HUES6 (cell line): ENCODE data around the gene NTM.

Source experiments
- H3K27ac ChIP-seq: 2 replicates; pipeline ENCODE4 v1.7.0; 2013; ENCODE audit warnings: low read depth, mild to moderate bottlenecking, low read length, inconsistent platforms
- H3K27me3 ChIP-seq: 2 replicates; pipeline ENCODE4 v1.6.1; 2013; ENCODE audit warnings: low read length; ENCODE audit not compliant: control insufficient read depth, insufficient read depth
- H3K36me3 ChIP-seq: 2 replicates; pipeline ENCODE4 v1.6.1; 2013; ENCODE audit warnings: low read length; ENCODE audit not compliant: control insufficient read depth, insufficient read depth
- H3K4me1 ChIP-seq: 2 replicates; pipeline ENCODE4 v1.6.1; 2013; ENCODE audit warnings: low read length; ENCODE audit not compliant: control insufficient read depth, insufficient read depth
- H3K4me3 ChIP-seq: 2 replicates; pipeline ENCODE4 v1.5.1; 2013; ENCODE audit warnings: low read depth, low read length
- H3K9ac ChIP-seq: one replicate; pipeline ENCODE4 v1.6.1; 2013; ENCODE audit warnings: mild to moderate bottlenecking, low read length
- H3K9me3 ChIP-seq: 2 replicates; pipeline ENCODE4 v1.6.1; 2013; ENCODE audit warnings: low read depth, low read length; ENCODE audit not compliant: control insufficient read depth, insufficient read depth

The NTM gene

DNA sequence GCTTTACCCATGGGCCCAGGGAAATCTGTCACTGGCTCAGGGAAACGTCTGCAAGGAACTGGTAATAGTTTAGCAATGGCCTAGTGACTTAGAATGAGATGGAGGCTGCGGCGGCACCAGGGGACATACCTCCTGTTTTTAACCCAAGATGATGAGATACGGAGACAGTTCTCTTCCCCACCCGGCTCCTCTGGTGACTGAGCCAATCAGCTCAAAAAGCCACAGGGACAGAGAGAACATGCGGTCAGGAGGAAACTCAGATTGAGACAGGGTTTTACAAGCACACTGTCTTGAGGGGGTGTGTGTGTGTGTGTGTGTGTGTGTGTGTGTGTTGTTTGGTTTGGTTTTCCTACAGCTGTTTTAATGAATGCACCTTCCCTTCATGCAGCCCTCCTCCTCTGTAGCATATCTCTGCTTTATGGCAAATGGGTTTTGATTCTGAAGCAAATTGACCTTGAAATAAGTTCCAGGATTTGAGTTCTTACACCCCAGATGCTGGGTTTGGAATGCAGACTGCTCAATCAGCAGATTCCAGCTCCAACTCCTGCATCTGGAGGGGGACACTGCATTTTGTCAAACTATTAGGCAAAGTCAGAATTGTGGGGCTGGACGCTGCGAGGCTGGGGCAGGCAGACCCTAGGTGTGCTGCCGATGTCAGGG lies 246.2 kb downstream of the NTM start:
- Histone ChIP-seq H3K4me3 (no peak overlapping the region), H3K27ac (no peak overlapping the region), H3K27me3 (peaks cover 10% of the 10 kb centered on the region), H3K4me1 (peaks cover 2% of the 10 kb centered on the region), H3K36me3 (no peaks in the 10 kb centered on the region), H3K9ac (no peak overlapping the region), H3K9me3 (no peaks in the 10 kb centered on the region)

DNA sequence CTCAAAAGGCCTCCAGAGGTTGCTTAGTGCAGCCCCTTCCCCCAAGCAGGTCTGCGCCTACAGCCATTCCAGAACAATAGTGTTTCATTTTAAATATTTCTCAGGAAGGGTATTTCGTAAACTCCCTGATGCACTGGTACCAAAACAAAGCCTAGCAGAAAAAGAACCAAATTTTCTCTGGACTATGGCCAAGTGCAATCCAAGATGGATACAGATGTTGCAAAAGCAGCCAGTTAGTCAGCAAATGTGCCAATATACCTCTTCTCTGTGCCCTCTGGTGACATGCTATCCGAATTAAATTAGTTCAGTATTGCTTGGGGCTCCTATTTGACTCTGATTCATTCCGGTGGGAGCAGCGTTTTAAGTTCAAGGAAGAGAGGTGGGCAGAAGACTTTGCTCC lies 247.8 kb downstream of the NTM start:
- H3K4me3 ChIP-seq, result no peak overlapping the region
- no peaks in the 10 kb centered on the region; the same call in 1 of the 2 replicates for H3K4me1 ChIP-seq
- no peak overlapping the region for H3K27ac ChIP-seq
- H3K9ac ChIP-seq, result no peak overlapping the region
- peaks cover 7% of the 10 kb centered on the region; the same call in 1 of the 2 replicates for H3K27me3 ChIP-seq
- no peaks in the 10 kb centered on the region for H3K36me3 ChIP-seq
- H3K9me3 ChIP-seq, result no peaks in the 10 kb centered on the region

DNA sequence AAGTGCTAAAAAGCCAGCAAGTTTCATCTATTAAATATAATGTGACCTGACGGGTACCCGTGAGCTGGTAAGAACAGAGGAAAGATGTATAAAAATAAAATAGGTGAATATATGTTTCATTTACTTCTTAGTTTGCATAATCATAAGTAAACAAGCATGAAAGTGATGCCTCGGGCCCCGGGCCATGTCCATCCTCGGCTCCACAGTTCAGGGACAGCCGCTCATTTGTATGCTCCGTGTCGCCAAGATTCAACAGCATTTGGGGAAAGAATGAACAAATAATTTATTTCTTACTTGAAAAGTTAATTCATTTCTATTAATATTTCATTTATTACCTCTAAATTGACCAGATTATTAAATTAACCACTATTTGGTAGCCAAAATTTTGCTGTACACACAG lies 251.8 kb downstream of the NTM start:
- Histone ChIP-seq H3K27me3 (no peaks in the 10 kb centered on the region), H3K9me3 (no peaks in the 10 kb centered on the region), H3K27ac (no peak overlapping the region), H3K4me3 (no peak overlapping the region), H3K36me3 (no peaks in the 10 kb centered on the region), H3K4me1 (0 out of 2 replicates have a peak, but pooled peaks cover 4% of the 10 kb centered on the region), H3K9ac (no peak overlapping the region)

DNA sequence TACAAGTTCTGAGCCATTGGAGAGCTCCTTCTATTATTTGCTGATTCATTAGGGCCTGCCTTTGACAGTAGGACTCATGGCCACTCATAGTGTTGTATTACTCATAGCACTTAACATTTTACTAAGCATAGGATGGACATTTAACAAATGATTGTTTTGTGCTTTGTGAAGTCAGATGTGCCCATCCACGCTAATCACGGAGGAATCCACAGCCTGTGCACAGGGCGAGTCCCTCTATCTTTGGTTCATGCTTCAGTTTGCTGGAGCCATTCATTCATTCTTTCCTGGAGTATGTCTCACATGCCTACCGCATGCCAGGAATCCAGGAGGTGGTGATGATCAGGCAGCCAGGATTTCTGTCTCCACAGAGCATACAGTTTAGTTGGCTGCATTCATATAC lies 254.1 kb downstream of the NTM start:
- 0 out of 2 replicates have a peak, but pooled peaks cover 4% of the 10 kb centered on the region for H3K4me1 ChIP-seq
- no peaks in the 10 kb centered on the region for H3K27me3 ChIP-seq
- H3K9ac ChIP-seq, result no peak overlapping the region
- no peaks in the 10 kb centered on the region for H3K9me3 ChIP-seq
- no peaks in the 10 kb centered on the region for H3K36me3 ChIP-seq
- H3K27ac ChIP-seq, result no peak overlapping the region
- no peak overlapping the region for H3K4me3 ChIP-seq

DNA sequence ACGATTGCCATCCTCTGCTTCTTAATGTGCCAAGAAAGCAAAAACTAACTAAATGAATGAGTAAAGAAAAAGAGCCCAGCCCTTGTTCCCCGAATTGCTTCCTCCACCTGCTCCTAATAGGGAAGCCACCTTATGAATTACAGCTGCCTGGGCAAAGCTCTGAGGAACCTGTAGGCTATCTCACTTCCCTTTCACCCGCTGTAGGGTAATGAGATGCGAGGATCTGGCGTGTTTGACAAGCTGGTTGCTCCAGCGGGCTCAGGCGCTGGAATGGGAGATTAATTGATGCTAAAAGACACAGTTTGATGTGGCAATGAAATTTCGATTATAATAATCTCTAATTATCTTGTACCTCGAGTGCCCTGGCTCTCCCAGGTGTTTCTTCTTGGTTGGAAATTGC lies 256.4 kb downstream of the NTM start:
- Histone ChIP-seq H3K27me3 (no peaks in the 10 kb centered on the region), H3K4me1 (0 out of 2 replicates have a peak, but pooled peaks cover 7% of the 10 kb centered on the region), H3K9ac (no peak overlapping the region), H3K27ac (no peak overlapping the region), H3K9me3 (no peaks in the 10 kb centered on the region), H3K4me3 (no peak overlapping the region), H3K36me3 (no peaks in the 10 kb centered on the region)

DNA sequence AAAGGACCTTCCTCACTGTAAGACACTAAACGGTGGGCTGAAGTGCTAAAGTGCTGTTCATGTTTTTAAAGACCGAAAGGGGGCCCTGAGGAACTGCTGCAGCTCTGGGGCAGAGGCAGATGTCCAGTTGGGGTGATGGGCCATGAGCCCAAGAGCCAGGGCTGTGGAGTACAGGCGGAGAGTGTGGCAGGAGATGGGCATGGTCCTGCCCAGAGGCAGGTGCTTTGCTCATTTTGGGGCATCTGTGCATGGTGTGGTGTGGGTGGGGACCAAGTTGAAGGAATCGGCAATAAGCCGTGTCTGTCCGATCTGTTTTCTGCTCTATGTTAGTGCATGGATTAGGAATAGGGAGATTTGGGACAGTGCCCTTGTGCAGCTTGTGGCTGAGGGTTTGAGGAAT lies 258.3 kb downstream of the NTM start:
- Histone ChIP-seq H3K9ac (no peak overlapping the region), H3K27ac (no peak overlapping the region), H3K4me1 (0 out of 2 replicates have a peak, but pooled peaks cover 7% of the 10 kb centered on the region), H3K9me3 (no peaks in the 10 kb centered on the region), H3K4me3 (no peak overlapping the region), H3K27me3 (no peaks in the 10 kb centered on the region), H3K36me3 (no peaks in the 10 kb centered on the region)

DNA sequence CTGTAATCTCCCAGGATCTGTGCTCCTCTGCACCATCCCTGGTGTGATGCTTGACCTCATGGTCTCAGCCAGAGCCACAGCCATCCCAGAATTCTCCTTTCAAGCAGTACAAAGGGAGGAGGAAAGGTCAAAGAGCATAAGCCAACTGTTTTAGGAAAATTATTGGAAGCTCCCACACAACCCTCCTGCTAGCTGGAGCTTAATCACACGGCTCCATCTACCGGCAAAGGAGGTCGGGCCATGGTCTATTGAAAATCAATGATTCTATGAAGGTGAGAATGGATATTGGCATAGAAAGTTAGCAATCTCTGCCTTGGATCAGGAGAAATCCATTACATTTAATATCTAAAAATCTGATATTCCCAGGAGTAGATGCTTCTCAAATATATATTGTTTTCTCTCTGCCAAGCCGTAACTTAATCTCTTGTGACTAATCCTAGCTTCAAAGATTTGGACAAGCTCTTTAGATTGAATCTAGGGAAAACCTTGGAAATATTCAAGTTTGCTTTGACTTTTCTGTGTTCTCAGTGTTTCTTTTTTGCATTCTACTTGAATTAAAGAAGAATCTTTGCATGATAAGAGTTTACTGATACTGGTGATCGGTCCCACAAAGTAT lies 259.6 kb downstream of the NTM start:
- Histone ChIP-seq H3K27me3 (no peaks in the 10 kb centered on the region), H3K27ac (no peak overlapping the region), H3K4me1 (0 out of 2 replicates have a peak, but pooled peaks cover 7% of the 10 kb centered on the region), H3K4me3 (no peak overlapping the region), H3K9ac (no peak overlapping the region), H3K9me3 (no peaks in the 10 kb centered on the region), H3K36me3 (no peaks in the 10 kb centered on the region)

DNA sequence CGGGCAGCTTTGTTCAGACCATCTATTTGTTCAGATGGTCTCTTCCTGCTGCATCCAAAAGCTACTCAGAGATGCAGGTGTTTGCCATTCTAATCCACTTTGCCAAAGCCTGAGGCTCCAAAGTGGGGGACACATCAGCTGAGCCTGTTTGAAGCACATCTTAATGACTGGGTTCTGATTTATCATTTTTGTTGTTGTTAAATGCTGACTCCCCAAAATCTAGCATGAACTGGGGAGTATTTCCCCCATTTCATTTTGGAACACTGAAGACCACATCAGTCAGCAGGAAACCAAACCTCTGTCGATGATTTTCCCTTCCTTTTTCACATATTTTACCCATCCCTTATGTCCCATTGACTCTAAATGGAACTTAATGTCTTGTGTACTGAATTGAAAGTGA lies 262.6 kb downstream of the NTM start:
- Histone ChIP-seq H3K4me3 (no peak overlapping the region), H3K36me3 (no peaks in the 10 kb centered on the region), H3K9ac (no peak overlapping the region), H3K9me3 (no peaks in the 10 kb centered on the region), H3K27me3 (no peaks in the 10 kb centered on the region), H3K4me1 (0 out of 2 replicates have a peak, but pooled peaks cover 8% of the 10 kb centered on the region), H3K27ac (no peak overlapping the region)

DNA sequence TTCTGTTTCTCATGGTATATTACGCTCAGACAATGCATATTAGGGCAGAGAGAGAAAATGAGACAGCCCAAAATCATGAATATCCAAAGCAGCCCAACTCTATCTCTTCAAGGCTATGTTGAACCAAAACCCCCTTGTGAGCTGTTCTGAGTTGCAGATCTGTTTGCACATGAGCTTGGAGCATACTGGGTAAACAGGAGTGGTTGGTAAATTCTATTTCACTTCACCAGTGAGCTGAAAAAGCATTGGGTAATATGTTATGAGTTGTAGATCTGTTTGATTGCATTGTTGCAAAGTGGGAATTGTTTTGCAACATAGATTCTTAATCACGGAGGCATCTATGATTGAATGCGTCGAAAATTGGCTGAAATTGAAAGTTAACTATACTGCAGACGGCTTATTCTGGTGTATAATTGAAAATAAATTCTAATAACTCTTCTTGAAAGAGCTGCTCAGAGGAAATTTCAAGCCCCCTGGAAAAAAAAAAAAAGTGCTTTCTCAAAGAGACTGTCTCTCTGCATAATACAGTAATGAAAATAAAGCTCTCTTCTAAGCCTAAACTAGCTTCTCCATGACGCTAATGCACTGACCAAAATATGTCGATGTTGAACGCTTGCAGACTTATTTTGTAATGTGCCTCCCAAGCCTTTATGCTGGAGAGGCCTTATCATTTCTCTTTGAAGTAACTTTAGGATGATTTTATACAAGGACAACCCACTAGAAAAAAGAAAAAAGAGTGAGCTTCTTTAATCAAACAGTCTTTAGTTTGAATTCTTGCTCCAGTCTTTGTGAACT lies 263.7 kb downstream of the NTM start:
- Histone ChIP-seq H3K9me3 (no peaks in the 10 kb centered on the region), H3K27ac (no peak overlapping the region), H3K9ac (no peak overlapping the region), H3K36me3 (no peaks in the 10 kb centered on the region), H3K27me3 (no peaks in the 10 kb centered on the region), H3K4me3 (no peak overlapping the region), H3K4me1 (0 out of 2 replicates have a peak, but pooled peaks cover 8% of the 10 kb centered on the region)

DNA sequence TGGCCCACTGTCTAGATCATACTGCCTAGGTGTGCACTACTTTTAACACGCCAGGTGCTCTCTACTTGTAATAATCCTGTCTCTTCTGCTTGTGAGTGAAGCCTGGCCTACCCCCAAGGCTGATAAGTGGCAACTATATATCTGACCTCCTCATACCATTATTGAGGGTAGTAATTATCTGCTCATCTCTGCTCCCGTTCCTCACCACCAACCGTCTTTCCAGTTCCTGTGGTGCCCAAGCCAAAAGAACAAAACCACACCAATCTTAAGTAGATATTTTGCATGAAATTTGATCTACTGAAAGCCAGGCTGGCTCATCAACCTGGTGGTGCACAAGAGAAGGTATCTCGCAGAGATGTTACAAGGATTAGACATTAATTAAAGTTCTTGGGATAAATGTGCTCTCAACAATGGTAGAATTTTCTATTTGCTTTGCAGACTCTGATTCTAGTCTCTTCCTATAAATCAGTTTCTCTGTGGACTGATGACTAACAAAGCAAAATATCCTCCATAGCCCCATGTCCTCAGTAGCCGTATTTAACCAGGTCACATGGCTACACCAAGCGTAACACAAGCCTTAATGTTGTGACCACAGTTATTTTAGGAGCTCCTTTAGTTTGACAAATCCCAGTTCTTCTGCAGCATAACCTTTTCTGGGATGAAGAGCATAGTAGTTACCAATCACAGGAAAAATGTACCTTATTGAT lies 267.2 kb downstream of the NTM start:
- no peaks in the 10 kb centered on the region for H3K9me3 ChIP-seq
- H3K4me3 ChIP-seq, result no peak overlapping the region
- H3K27me3 ChIP-seq, result no peaks in the 10 kb centered on the region
- H3K9ac ChIP-seq, result no peak overlapping the region
- H3K4me1 ChIP-seq, result peaks cover 20% of the 10 kb centered on the region
- H3K27ac ChIP-seq, result no peak overlapping the region
- no peaks in the 10 kb centered on the region for H3K36me3 ChIP-seq
